ENCODE results near the gene CAV1.

CAV1 gene

GRCh38 chr7:116505278-116505677 is 19.6 kb upstream of the CAV1 start:
- no peak for DNase-seq

GRCh38 chr7:116505823-116506222 is 19.0 kb upstream of the CAV1 start:
- DNase-seq: no peak

GRCh38 chr7:116509982-116510579 is 14.8 kb upstream of the CAV1 start:
- no peak for DNase-seq

- no peak for DNase-seq
Measured at GRCh38 chr7:116510795-116511194, 14.0 kb upstream of the CAV1 start.

GRCh38 chr7:116511552-116512519 is 13.0 kb upstream of the CAV1 start:
- DNase-seq: no peak

- DNase-seq: no peak
Measured at GRCh38 chr7:116512520-116513188, 12.2 kb upstream of the CAV1 start.

- DNase-seq: no peak
Measured at GRCh38 chr7:116515584-116515983, 9.3 kb upstream of the CAV1 start.

- no peak for DNase-seq
Measured at GRCh38 chr7:116516324-116516723, 8.5 kb upstream of the CAV1 start.

- no peak for DNase-seq
Measured at GRCh38 chr7:116517626-116518025, 7.2 kb upstream of the CAV1 start.

- no peak for DNase-seq
Measured at GRCh38 chr7:116518961-116519360, 5.9 kb upstream of the CAV1 start.

GRCh38 chr7:116521046-116521664 is 3.7 kb upstream of the CAV1 start:
- DNase-seq: no peak

- no peak for DNase-seq
Measured at GRCh38 chr7:116522247-116522646, 2.6 kb upstream of the CAV1 start.

- DNase-seq: no peak
Measured at GRCh38 chr7:116524221-116524608, 621 bp upstream of the CAV1 start.

GRCh38 chr7:116525298-116525912 is 569 bp downstream of the CAV1 start:
- no peak for DNase-seq

- DNase-seq: no peak
Measured at GRCh38 chr7:116525913-116526861, 1.4 kb downstream of the CAV1 start.

- no peak for DNase-seq
Measured at GRCh38 chr7:116526897-116527296, 2.1 kb downstream of the CAV1 start.

- DNase-seq: no peak
Measured at GRCh38 chr7:116527521-116527920, 2.7 kb downstream of the CAV1 start.

GRCh38 chr7:116528008-116528789 is 3.4 kb downstream of the CAV1 start:
- DNase-seq: no peak

- DNase-seq: no peak
Measured at GRCh38 chr7:116529250-116529649, 4.4 kb downstream of the CAV1 start.

GRCh38 chr7:116530107-116530820 is 5.4 kb downstream of the CAV1 start:
- DNase-seq: no peak
